Measurements from ENCODE around the gene DEPDC7.

GRCh38 chr11:33017965-33018364, 2.3 kb downstream of the DEPDC7 start:
- TF ChIP-seq CTCF (IDR thresholded peaks at IDR 0.05) (no peak), POLR2A (IDR thresholded peaks at IDR 0.05) (peak in 1 of 2 donors; percentile 14)
